ENCODE data around the gene ATP9B. TPM values are rescaled to one million over a fixed set of nuclear protein-coding genes. Genes with fewer than 3 reads are reported as not detected.

The ATP9B gene
- total and polyA plus RNA-seq, 9 donors: 19.9 to 72.1 (median 43.2) TPM

DNA sequence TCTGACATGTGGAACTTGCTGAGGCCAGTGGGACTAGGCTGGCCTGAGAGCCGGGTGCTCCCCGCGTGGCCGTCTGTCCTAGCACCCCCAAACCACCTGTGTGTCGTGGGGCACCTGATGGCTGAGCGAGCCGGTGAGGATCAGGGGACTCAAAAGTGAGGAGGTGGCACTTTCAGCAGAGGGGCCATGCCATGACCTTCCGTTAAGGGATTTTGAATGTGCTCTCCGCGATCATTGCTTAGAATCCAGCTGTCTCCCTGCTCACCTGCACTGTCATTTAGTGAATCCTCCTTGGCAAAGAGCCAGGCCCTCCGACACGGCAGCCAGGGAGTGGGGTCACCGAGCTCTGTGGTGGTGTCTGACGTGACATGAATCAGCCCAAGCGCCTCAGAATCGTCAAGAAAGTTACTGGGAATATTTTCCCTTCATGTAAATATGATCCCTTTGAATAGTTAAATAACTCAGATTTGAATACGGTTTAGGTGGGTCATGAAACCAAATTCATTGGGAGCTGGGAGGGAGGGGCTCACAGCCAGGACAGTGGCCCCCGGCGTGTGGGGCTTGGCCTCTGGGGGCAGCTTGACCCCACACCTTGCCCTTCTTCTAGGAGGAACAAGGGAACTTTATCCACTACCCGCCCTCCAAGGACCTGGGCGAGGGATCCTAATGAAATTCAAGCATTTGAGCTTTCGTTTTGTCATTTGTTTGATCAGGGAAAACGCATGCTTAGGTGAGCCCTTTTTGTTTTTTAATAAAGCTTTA lies 336.0 kb downstream of the ATP9B start:
- H3K27ac ChIP-seq: no peak overlapping the region
- TF ChIP-seq POLR2A (IDR thresholded peaks at IDR 0.05): no peak
- TF ChIP-seq CTCF (IDR thresholded peaks at IDR 0.05): no peak
- TF ChIP-seq EP300 (IDR thresholded peaks at IDR 0.05): no peak
- no peaks in the 10 kb centered on the region for H3K9me3 ChIP-seq
- H3K36me3 ChIP-seq: no peaks in the 10 kb centered on the region
- peaks cover 5% of the 10 kb centered on the region for H3K4me1 ChIP-seq (ENCODE audit: insufficient read depth)
- 78 to 81% (median 80%) methylated on average over 23 of the region's 23 CpGs for WGBS, 3 donors
- no peaks in the 10 kb centered on the region for H3K27me3 ChIP-seq
- DNase-seq: peak in 2 of 5 donors; percentile 34 to 36
- no peak overlapping the region for H3K4me3 ChIP-seq
- intact Hi-C loops (cut with DNase I): no loop called here

DNA sequence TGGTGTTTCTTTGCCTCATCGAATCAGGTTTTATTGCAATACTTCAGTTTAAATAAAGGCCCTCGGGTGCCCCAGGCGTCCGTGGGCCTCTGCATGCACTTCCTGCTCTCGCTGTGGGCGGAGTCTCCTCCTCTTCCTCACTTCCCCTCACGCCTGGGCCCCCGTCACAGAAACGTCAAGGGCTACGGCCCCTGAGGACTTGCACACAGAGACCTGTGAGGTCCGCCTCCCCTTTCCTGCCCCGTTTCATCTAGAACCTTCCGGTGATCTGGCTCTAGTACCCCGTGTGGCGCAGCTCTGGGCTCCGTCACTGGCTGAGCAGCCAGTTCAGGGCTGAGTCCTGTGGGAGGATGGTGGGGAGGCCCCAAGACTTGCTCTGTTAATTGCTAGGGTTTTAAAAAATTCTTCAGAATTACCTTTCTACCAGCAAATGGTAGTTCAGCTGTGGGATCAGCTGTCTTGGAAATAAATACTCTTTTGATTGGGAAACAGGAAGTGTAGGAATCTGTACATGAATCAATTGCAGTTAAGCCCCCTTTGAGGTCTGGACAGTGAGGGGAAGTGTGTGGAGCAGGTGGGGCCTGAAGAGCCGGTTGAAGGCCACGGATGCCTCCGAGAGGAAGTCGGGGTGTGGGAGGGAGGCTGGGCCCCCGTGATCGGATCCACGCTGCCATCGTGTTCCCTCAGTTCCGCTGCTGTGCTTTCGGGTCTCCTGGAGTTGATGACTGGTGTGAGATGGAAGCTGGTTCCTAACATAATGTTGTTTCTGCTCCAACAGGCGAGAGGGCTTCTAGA lies 336.8 kb downstream of the ATP9B start:
- intact Hi-C loops (cut with DNase I): no loop called here

GRCh38 chr18:79406708-79407107 lies 337.5 kb downstream of the ATP9B start:
- WGBS, 3 donors: 95 to 97% (median 96%) methylated on average over 26 to 30 of the region's 30 CpGs
- H3K27me3 ChIP-seq: no peaks in the 10 kb centered on the region
- H3K4me3 ChIP-seq: no peak overlapping the region
- H3K9me3 ChIP-seq: no peaks in the 10 kb centered on the region
- intact Hi-C loops (cut with DNase I): no loop called here
- H3K4me1 ChIP-seq (ENCODE audit: insufficient read depth): peaks cover 5% of the 10 kb centered on the region
- H3K27ac ChIP-seq: no peak overlapping the region
- no peaks in the 10 kb centered on the region for H3K36me3 ChIP-seq
- TF ChIP-seq EP300 (IDR thresholded peaks at IDR 0.05): no peak
- no peak for TF ChIP-seq CTCF (IDR thresholded peaks at IDR 0.05)
- no peak for TF ChIP-seq POLR2A (IDR thresholded peaks at IDR 0.05)
- peak in 2 of 5 donors; percentile 25 to 30 for DNase-seq

More for the DNA sequence above, 336.8 kb downstream of the ATP9B start:
- H3K27me3 ChIP-seq: no peaks in the 10 kb centered on the region
- 78 to 84% (median 80%) methylated on average over 27 of the region's 27 CpGs for WGBS, 3 donors
- peaks cover 5% of the 10 kb centered on the region for H3K4me1 ChIP-seq (ENCODE audit: insufficient read depth)
- H3K9me3 ChIP-seq: no peaks in the 10 kb centered on the region
- H3K27ac ChIP-seq: peak overlapping the region in 1 of 2 donors; percentile 25
- H3K36me3 ChIP-seq: no peaks in the 10 kb centered on the region
- TF ChIP-seq EP300 (IDR thresholded peaks at IDR 0.05): no peak
- DNase-seq: peak in 2 of 5 donors; percentile 32 to 38
- H3K4me3 ChIP-seq: no peak overlapping the region

DNA sequence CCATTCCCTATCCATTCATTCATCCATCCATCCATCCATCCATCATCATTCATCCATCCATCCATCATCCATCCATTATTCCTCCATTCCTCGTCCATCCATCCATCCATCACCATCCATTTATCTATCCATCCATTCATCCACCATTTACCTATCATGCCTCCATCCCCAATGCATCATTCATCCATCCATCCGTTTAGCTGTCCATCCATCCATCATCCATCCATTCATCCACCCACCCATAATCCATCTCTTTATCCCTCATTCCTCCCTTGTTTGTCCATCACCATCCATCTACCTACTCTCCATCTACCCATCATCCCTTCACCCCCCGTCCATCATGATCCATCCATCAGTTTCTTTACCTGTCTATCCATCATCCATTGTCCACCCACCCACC lies 340.1 kb downstream of the ATP9B start:
- no peaks in the 10 kb centered on the region for H3K9me3 ChIP-seq
- no peaks in the 10 kb centered on the region for H3K4me1 ChIP-seq (ENCODE audit: insufficient read depth)
- no peak overlapping the region for H3K27ac ChIP-seq
- no peak for DNase-seq
- H3K4me3 ChIP-seq: no peak overlapping the region
- TF ChIP-seq POLR2A (IDR thresholded peaks at IDR 0.05) (no peak), CTCF (IDR thresholded peaks at IDR 0.05) (no peak), EP300 (IDR thresholded peaks at IDR 0.05) (no peak)
- intact Hi-C loops (cut with DNase I): no loop called here
- H3K36me3 ChIP-seq: no peaks in the 10 kb centered on the region
- no peaks in the 10 kb centered on the region for H3K27me3 ChIP-seq
- 74 to 96% (median 95%) methylated on average over 3 of the region's 3 CpGs for WGBS, 3 donors

Data from ovary (tissue), 9 donors.